ENCODE data around the gene ZNF621.

DNA sequence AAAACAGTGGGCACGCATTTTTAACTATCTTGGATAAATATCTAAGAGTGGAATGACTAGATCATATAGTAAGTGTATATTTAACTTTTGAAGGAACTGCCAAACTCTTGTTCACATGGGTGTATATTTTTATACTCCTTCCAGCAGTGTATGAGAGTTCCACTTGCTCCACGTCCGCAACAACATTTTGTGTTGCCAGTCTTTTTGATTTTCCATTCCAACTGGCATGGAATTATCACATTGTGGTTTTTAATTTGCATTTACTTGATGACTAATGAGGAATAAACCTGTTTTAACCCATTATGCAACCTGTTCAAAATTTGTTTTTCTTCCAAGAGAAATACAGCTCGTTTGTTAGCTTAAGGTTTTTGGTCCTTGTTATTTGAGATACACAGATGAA lies 51.6 kb downstream of the ZNF621 start:
- TF ChIP-seq, protein P1, sequence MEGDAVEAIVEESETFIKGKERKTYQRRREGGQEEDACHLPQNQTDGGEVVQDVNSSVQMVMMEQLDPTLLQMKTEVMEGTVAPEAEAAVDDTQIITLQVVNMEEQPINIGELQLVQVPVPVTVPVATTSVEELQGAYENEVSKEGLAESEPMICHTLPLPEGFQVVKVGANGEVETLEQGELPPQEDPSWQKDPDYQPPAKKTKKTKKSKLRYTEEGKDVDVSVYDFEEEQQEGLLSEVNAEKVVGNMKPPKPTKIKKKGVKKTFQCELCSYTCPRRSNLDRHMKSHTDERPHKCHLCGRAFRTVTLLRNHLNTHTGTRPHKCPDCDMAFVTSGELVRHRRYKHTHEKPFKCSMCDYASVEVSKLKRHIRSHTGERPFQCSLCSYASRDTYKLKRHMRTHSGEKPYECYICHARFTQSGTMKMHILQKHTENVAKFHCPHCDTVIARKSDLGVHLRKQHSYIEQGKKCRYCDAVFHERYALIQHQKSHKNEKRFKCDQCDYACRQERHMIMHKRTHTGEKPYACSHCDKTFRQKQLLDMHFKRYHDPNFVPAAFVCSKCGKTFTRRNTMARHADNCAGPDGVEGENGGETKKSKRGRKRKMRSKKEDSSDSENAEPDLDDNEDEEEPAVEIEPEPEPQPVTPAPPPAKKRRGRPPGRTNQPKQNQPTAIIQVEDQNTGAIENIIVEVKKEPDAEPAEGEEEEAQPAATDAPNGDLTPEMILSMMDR (IDR thresholded peaks at IDR 0.05; ENCODE audit: low read length) = no peak
- no peak for TF ChIP-seq EZH2 (IDR thresholded peaks at IDR 0.05; ENCODE audit: borderline replicate concordance, low read length)
